GM20000 (cell line): Measurements from ENCODE around the gene SYNCRIP.
A peak's percentile ranks its signal among the peaks of the same experiment; 100 is the strongest.
"Not testable (repeated sequence)": the region's sequence is repeated elsewhere in the genome, so short reads cannot be mapped to it uniquely, and the experiment has no call there.

Experiments
- DNase-seq: peaks from one replicate; pipeline ENCODE4 v3.0.0; 2012; ENCODE audit warnings: low spot score
- TF ChIP-seq, protein P1 (sequence below): IDR thresholded peaks from 2 replicates; pipeline ENCODE4 v1.5.1; 2012; ENCODE audit warnings: mild to moderate bottlenecking, control low read depth; ENCODE audit errors: extremely low read depth, missing control alignments

SYNCRIP gene

DNA sequence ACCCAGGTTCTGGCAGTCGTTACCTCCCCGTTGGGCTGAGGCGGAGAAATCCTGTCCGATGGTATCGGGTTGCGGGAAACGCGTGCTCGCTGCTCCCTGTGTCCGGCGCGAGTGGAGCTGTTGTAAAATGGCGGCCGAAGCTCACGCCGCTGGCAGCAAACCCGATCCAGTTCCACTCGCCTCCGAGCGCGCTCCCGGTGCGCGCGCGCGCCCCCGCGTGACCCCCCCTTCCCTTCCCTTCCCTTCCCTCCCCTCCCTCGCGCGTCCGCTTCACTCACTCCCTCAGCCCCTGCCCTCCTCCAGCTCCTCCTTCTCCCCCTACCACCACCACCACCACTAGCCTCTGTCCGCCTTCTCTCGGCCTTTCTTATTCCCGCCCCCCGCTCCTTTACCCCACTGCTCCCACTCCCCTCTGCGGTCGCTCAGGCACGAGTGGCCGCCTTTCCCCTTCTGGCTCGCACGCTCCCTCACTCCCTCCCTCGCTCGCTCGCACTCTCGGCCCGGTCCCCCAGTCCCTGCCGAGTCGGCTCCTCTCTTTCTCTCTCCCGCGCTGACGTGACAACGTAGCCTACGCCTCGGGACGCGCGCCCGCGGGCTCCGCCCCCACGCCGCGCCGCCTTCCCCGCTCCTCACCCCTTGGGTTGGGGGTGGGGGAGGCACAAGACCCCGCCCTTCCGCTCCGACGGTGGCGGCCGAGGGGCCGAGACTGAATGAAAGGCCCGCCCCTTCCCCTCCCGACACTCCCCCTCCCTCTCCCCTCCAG, at the start of gene SYNCRIP:
Gene SYNCRIP, minus strand, starts transcription at position 113 of the 763 bp plus-strand sequence. CDS start 1,447 bp downstream, outside the sequence.
- TF ChIP-seq, protein P1, sequence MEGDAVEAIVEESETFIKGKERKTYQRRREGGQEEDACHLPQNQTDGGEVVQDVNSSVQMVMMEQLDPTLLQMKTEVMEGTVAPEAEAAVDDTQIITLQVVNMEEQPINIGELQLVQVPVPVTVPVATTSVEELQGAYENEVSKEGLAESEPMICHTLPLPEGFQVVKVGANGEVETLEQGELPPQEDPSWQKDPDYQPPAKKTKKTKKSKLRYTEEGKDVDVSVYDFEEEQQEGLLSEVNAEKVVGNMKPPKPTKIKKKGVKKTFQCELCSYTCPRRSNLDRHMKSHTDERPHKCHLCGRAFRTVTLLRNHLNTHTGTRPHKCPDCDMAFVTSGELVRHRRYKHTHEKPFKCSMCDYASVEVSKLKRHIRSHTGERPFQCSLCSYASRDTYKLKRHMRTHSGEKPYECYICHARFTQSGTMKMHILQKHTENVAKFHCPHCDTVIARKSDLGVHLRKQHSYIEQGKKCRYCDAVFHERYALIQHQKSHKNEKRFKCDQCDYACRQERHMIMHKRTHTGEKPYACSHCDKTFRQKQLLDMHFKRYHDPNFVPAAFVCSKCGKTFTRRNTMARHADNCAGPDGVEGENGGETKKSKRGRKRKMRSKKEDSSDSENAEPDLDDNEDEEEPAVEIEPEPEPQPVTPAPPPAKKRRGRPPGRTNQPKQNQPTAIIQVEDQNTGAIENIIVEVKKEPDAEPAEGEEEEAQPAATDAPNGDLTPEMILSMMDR = no peak

DNA sequence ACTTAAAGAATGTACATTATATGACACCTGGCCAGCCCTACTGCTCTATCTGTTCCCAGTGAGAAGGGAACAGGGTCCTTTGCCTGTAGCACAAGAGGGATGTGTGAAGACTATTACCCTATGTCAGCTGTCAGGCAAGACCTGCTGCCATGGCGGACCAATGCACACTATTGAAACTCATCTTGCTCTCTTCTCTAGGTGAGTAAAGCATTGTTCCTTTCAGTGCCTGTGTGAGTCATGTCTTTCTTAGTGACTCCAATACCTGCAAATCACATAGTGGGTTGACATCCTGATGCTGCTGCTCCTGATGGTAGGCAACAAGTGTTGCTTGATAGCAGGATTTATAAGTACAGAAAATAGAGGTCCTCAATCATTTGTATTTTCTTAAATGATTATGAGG, 48.8 kb upstream of the SYNCRIP start:
- no peak for DNase-seq
- TF ChIP-seq, protein P1 = no peak

More for the DNA sequence above, at the start of gene SYNCRIP:
- DNase-seq = peak; percentile 95

DNA sequence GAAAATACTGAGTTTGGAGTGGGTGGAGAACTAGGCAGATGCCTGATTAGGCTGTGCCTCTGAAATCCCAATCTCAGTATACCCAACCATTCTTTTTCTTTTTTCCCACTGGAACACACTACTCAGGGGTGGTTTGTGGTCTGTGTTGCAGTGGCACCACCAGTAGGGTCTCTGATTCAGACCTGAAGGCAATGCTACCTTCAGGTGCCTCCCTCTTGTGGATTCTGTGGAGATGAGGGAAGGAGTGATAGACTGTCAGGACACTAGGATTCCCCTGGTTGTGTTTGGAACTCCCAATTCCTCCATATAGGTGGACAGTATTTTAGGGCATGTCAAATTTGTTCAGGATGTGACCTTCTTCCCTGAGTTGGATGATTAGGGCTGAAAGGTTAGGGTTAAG, 47.4 kb upstream of the SYNCRIP start:
- DNase-seq = no peak
- TF ChIP-seq, protein P1 = no peak

DNA sequence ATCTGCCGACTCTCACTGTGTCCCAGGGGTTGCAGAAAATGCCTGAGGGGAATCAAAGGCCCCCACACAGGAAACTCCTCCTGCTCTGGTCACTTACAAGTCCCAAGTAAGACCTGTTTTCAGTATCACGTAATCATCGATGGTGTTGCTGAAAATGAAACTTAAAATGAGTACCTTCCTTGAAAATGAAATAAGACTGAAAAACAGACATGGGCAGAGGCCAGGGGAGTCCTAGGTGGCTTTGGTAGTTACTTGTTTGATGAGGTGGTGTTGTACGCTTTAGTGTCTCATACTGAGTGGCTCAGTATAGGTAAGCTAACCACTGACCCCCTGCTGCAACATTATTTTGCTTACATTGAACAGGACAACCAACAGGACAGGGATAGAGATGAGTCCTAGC, 43.0 kb upstream of the SYNCRIP start:
- TF ChIP-seq, protein P1 = no peak

DNA sequence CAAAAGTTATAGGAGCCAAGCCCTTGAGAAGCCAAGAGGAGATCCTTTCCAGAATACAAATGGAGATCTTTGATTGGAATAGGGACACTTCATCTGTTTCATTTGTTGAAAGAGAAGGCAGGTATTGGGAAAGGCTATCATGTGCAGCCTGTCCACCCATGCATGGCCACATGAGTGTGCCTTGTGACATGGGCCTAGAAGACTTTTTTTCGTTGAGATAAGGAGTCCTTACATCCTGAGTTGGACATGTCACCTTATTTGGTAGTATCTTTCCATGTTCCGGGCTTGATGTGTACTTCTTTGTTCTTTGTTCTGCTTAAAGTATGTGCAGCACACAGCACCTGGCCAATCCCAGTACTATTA, 42.1 kb upstream of the SYNCRIP start:
- TF ChIP-seq, protein P1 = no peak
- no peak for DNase-seq

More for the DNA sequence above, 43.0 kb upstream of the SYNCRIP start:
- DNase-seq = peak; percentile 72

DNA sequence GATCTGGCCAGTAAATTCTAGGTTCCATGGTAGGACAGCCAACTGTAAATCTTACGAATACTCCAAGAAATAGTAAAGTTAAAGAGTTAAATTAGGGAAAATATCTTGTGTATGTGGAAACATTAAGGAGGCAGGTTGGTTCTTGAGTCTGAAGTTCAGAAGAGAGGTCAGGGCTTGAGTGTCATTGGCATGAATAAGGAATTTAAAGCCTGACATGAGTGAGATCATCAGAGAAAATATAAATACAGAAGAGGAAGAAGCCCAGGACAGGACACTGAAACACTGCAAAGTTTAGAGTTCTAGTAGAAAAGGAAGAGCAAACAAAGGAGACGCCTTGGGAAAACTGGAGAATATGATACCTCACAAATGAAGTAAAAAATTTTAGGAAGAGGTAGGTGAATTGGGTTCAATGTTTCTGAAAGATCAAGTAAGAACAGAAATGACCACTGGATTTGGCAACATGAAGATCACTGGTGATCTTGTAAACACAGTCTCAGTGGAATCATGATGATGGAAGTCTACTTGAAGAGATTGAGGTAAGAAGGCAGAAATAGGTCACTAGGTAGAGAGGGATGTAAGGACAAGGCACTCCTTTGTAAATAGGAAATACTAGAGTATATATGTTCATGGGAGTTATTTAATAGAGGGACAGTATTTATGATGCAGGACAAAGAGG, 41.6 kb upstream of the SYNCRIP start:
- no peak for DNase-seq
- TF ChIP-seq, protein P1 = no peak

DNA sequence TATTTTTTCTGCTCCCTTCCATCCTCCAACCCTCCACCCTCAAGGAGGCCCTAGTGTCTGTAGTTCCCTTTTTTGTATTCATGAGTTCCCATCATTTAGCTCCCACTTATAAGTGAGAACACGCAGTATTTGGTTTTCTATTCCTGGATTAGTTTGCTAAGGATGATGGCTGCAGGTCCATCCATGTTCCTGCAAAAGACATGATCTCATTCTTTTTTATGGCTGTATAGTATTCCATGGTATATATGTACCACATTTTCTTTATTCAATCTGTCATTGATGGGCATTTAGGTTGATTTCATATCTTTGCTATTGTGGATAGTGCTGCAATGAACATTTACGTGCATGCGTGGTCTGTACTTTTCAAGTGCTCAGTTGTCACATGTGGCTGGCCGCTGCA, 39.2 kb upstream of the SYNCRIP start:
- DNase-seq = not testable (repeated sequence)
